Smooth muscle cell (in vitro differentiated cells): ENCODE measurements around the gene COL13A1. TPM values are rescaled to one million over a fixed set of nuclear protein-coding genes. Genes with fewer than 3 reads are reported as not detected.

Experiments used
- DNase-seq: peaks from one replicate; lab custom pipeline; 2025; ENCODE audit not compliant: unreplicated experiment; lab: John Stamatoyannopoulos, UW
- H2AFZ ChIP-seq: fragments of 200-600 bp; sonication (generic); 2 replicates; pipeline ENCODE4 v1.6.0; 2016; ENCODE audit warnings: antibody characterized with exemption, low read depth, mild to moderate bottlenecking
- H3F3A ChIP-seq: fragments of 200-600 bp; sonication (generic); 2 replicates; pipeline ENCODE4 v1.6.0; 2017; ENCODE audit warnings: antibody characterized with exemption, low read depth
- H3K27ac ChIP-seq: fragments of 200-600 bp; sonication (generic); 2 replicates; pipeline ENCODE4 v1.5.1; 2016; ENCODE audit warnings: low read depth, mild to moderate bottlenecking
- H3K27me3 ChIP-seq: fragments of 200-600 bp; sonication (generic); 2 replicates; pipeline ENCODE4 v1.6.1; 2016; ENCODE audit warnings: low read depth, mild to moderate bottlenecking
- H3K36me3 ChIP-seq: fragments of 200-600 bp; sonication (generic); 2 replicates; pipeline ENCODE4 v1.5.1; 2016; ENCODE audit warnings: low read depth
- H3K4me1 ChIP-seq: fragments of 200-600 bp; sonication (generic); 2 replicates; pipeline ENCODE4 v1.5.1; 2016; ENCODE audit warnings: low read depth
- H3K4me2 ChIP-seq: fragments of 200-600 bp; sonication (generic); 2 replicates; pipeline ENCODE4 v1.6.0; 2016; ENCODE audit warnings: mild to moderate bottlenecking
- H3K4me3 ChIP-seq: fragments of 200-600 bp; sonication (generic); 2 replicates; pipeline ENCODE4 v1.5.1; 2016; ENCODE audit warnings: mild to moderate bottlenecking
- H3K79me2 ChIP-seq: fragments of 200-600 bp; sonication (generic); 2 replicates; pipeline ENCODE4 v1.6.0; 2016; ENCODE audit warnings: low read depth, mild to moderate bottlenecking
- H3K9ac ChIP-seq: fragments of 200-600 bp; sonication (generic); 2 replicates; pipeline ENCODE4 v1.6.0; 2016; ENCODE audit warnings: low read depth
- H3K9me3 ChIP-seq: fragments of 200-600 bp; sonication (generic); replicated peaks from 2 replicates; pipeline ENCODE4 v1.5.1; 2016; ENCODE audit warnings: low read depth
- H4K20me1 ChIP-seq: fragments of 200-600 bp; sonication (generic); 2 replicates; pipeline ENCODE4 v1.6.0; 2016; ENCODE audit warnings: low read depth
- WGBS: methylation state at CpG from one replicate; pipeline ENCODE4 v1.1.7; 2016; ENCODE audit warnings: low lambda C conversion rate; 5-methylcytosine and 5-hydroxymethylcytosine counted together
- polyA plus RNA-seq: library from polyadenylated mRNA; unstranded; fragments of >200 nt; fragmentation: Nextera tagmentation; extraction: Ambion mirVana; gene quantifications from 2 replicates; pipeline ENCODE4 v1.2.1, GENCODE V29; 2016
- total RNA-seq: library from RNA; depleted of rRNA; stranded (reverse); fragments of >200 nt; gene quantifications from 2 replicates; pipeline ENCODE4 v1.2.3, GENCODE V29; 2014
- TF ChIP-seq, protein P1 (sequence below): fragments of 200-600 bp; sonication (generic); IDR thresholded peaks from 2 replicates; pipeline ENCODE4 v1.5.1; 2017; ENCODE audit warnings: borderline replicate concordance, mild to moderate bottlenecking, antibody characterized with exemption; ENCODE audit not compliant: insufficient read depth, poor library complexity, severe bottlenecking

Gene COL13A1
- total and polyA plus RNA-seq, 2 experiments from 2014 or later = 6.1 to 15.0 TPM

- no peaks in the 10 kb centered on the region for H3K79me2 ChIP-seq
- no peak overlapping the region for H3K9ac ChIP-seq
- no peak overlapping the region for H3K27ac ChIP-seq
- H2AFZ ChIP-seq = no peak overlapping the region
- DNase-seq = no peak
- H3K36me3 ChIP-seq = no peaks in the 10 kb centered on the region
- H3K4me2 ChIP-seq = no peak overlapping the region
- H3K4me3 ChIP-seq = no peak overlapping the region
- H3K27me3 ChIP-seq = peaks cover 28% of the 10 kb centered on the region
- no peaks in the 10 kb centered on the region for H3F3A ChIP-seq
- no peaks in the 10 kb centered on the region for H3K9me3 ChIP-seq
- WGBS = 84% methylated on average over 13 of the region's 13 CpGs
- no peaks in the 10 kb centered on the region for H4K20me1 ChIP-seq
- TF ChIP-seq, protein P1, sequence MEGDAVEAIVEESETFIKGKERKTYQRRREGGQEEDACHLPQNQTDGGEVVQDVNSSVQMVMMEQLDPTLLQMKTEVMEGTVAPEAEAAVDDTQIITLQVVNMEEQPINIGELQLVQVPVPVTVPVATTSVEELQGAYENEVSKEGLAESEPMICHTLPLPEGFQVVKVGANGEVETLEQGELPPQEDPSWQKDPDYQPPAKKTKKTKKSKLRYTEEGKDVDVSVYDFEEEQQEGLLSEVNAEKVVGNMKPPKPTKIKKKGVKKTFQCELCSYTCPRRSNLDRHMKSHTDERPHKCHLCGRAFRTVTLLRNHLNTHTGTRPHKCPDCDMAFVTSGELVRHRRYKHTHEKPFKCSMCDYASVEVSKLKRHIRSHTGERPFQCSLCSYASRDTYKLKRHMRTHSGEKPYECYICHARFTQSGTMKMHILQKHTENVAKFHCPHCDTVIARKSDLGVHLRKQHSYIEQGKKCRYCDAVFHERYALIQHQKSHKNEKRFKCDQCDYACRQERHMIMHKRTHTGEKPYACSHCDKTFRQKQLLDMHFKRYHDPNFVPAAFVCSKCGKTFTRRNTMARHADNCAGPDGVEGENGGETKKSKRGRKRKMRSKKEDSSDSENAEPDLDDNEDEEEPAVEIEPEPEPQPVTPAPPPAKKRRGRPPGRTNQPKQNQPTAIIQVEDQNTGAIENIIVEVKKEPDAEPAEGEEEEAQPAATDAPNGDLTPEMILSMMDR = no peak
- no peaks in the 10 kb centered on the region for H3K4me1 ChIP-seq
Observed at GRCh38 chr10:69963835-69964710, 162.4 kb downstream of the COL13A1 start.

GRCh38 chr10:69965086-69965485 lies 163.4 kb downstream of the COL13A1 start:
- Histone ChIP-seq H4K20me1 (no peaks in the 10 kb centered on the region), H3K4me2 (no peak overlapping the region), H3K27me3 (peaks cover 35% of the 10 kb centered on the region), H3K9ac (no peak overlapping the region), H2AFZ (no peak overlapping the region), H3K4me1 (no peaks in the 10 kb centered on the region), H3K9me3 (no peaks in the 10 kb centered on the region), H3K79me2 (no peaks in the 10 kb centered on the region), H3K36me3 (no peaks in the 10 kb centered on the region), H3K27ac (no peak overlapping the region), H3F3A (no peaks in the 10 kb centered on the region), H3K4me3 (no peak overlapping the region)
- no peak for DNase-seq
- TF ChIP-seq, protein P1 = no peak
- 86% methylated on average over 3 of the region's 3 CpGs for WGBS

GRCh38 chr10:69965919-69966662 lies 164.4 kb downstream of the COL13A1 start:
- H4K20me1 ChIP-seq = no peaks in the 10 kb centered on the region
- no peak overlapping the region for H3K4me3 ChIP-seq
- H3K4me2 ChIP-seq = no peak overlapping the region
- H3K79me2 ChIP-seq = no peaks in the 10 kb centered on the region
- no peak overlapping the region for H3K9ac ChIP-seq
- no peaks in the 10 kb centered on the region for H3K4me1 ChIP-seq
- H3K27ac ChIP-seq = no peak overlapping the region
- DNase-seq = no peak
- TF ChIP-seq, protein P1 = no peak
- WGBS = 82% methylated on average over 14 of the region's 14 CpGs
- H2AFZ ChIP-seq = no peak overlapping the region
- no peaks in the 10 kb centered on the region for H3F3A ChIP-seq
- H3K9me3 ChIP-seq = no peaks in the 10 kb centered on the region
- H3K27me3 ChIP-seq = peaks cover 45% of the 10 kb centered on the region
- no peaks in the 10 kb centered on the region for H3K36me3 ChIP-seq
